Psoas muscle (tissue), 8 donors: ENCODE results near the gene ATN1. TPM values are rescaled to one million over a fixed set of nuclear protein-coding genes. Genes with fewer than 3 reads are reported as not detected.
A peak's percentile ranks its signal among the peaks of the same experiment; 100 is the strongest.

Experiments
- ATAC-seq, 4 donors: fragments of 200-7000 bp; cut with Tn5 transposase; one replicate each; pipeline ENCODE4 v1.9.1; 2020; ENCODE audit warnings: moderate library complexity in 3 of 4, mild to moderate bottlenecking in 2 of 4
- DNase-seq, 2 donors: peaks; one replicate each; pipeline ENCODE4 v3.0.0-alpha.2; 2020
- H3K27ac ChIP-seq: fragments of 200-600 bp; one replicate; pipeline ENCODE4 v1.8.0; 2022
- H3K27me3 ChIP-seq, 3 donors: fragments of 200-600 bp in 1 of 3; one replicate each; pipeline versions ENCODE4 v1.6.1 to v1.8.0; 2013 to 2022; ENCODE audit warnings: low read length in 2 of 3, mild to moderate bottlenecking in 2 of 3, moderate library complexity in 1 of 3; ENCODE audit not compliant: insufficient read depth in 3 of 3
- H3K36me3 ChIP-seq, 2 donors: fragments of 200-600 bp in 1 of 2; one replicate each; pipeline versions ENCODE4 v1.6.1 to v1.8.0; 2013 to 2022; ENCODE audit warnings: low read depth in 1 of 2, mild to moderate bottlenecking in 1 of 2, moderate library complexity in 1 of 2; ENCODE audit not compliant: insufficient read depth in 1 of 2
- H3K4me1 ChIP-seq: fragments of 200-600 bp; one replicate; pipeline ENCODE4 v1.8.0; 2022
- H3K4me3 ChIP-seq: fragments of 200-600 bp; one replicate; pipeline ENCODE4 v1.8.0; 2022; ENCODE audit warnings: mild to moderate bottlenecking
- H3K9me3 ChIP-seq: fragments of 200-600 bp; one replicate; pipeline ENCODE4 v1.8.0; 2022
- CTCF ChIP-seq: fragments of 200-600 bp; IDR thresholded peaks from one replicate; pipeline ENCODE4 v1.8.0; 2022; ENCODE audit warnings: antibody characterized with exemption
- WGBS, 3 donors: extraction: QIAGEN DNeasy Blood & Tissue Kit; methylation state at CpG; one replicate each; pipeline versions ENCODE4 v1.1.6 to v1.1.7; 2013; 5-methylcytosine and 5-hydroxymethylcytosine counted together
- intact Hi-C, 2 donors: fragments of 100-400 bp; cut with DNase I; formaldehyde crosslinking; loops; one replicate each; pipeline versions ENCODE4 v1.11.0 to v1.14.2; 2022
- polyA plus RNA-seq, 3 donors: library from polyadenylated mRNA; stranded (reverse); fragments of 200-250 nt; gene quantifications; one replicate each; pipeline ENCODE4 v1.2.3, GENCODE V29; 2013
- total RNA-seq, 4 donors: library from RNA; stranded (reverse); fragmentation: NEBNext Ultra II Directional in 2 of 4; extraction: Animal tissue kit (Norgen Biotek cat#: 25700) in 2 of 4; gene quantifications; one replicate each; pipeline versions ENCODE4 v1.2.1 to v1.2.4, GENCODE V29; 2021 to 2023
- donor health status: healthy with polysubstance abuse.
- donor health status: DM: no; HTN: no; CAD: no; lungs with moderate emphysema.
- donor health status: Bipolar disorder and iron deficiency.
- donor health status: healthy.
- donor health status: DM: yes; HTN: yes; CAD: no.
- donor health status: DM: no; HTN: no; CAD: no.
- donor health status: DM: no; HTN: no; CAD: no.
- donor health status: DM: yes; HTN: yes; CAD: no.

ATN1 gene
- total and polyA plus RNA-seq, 7 donors, result 24.9 to 55.8 (median 46.0) TPM

GRCh38 chr12:6954316-6955107 is 26.8 kb downstream of the ATN1 start:
- peak overlapping the region; percentile 4 for H3K4me3 ChIP-seq
- H3K27me3 ChIP-seq, result no peaks in the 10 kb centered on the region
- DNase-seq (no peak), ATAC-seq (no peak)
- intact Hi-C loops, result loop anchor here in 1 of 2 donors (5.0 kb wide), 1 partner anchor 78 kb away; no protein-coding TSS in a partner anchor
- no peak overlapping the region for H3K27ac ChIP-seq
- H3K9me3 ChIP-seq, result no peaks in the 10 kb centered on the region
- TF ChIP-seq CTCF, result no peak
- H3K36me3 ChIP-seq, result no peaks in the 10 kb centered on the region
- WGBS, 3 donors, result 87 to 89% (median 88%) methylated on average over 21 of the region's 21 CpGs
- no peaks in the 10 kb centered on the region for H3K4me1 ChIP-seq

GRCh38 chr12:6955108-6956020 is 27.6 kb downstream of the ATN1 start:
- Histone ChIP-seq H3K4me3 (no peak overlapping the region), H3K27me3 (no peaks in the 10 kb centered on the region), H3K36me3 (no peaks in the 10 kb centered on the region), H3K27ac (no peak overlapping the region), H3K9me3 (no peaks in the 10 kb centered on the region), H3K4me1 (no peaks in the 10 kb centered on the region)
- 87 to 91% (median 91%) methylated on average over 21 to 22 of the region's 22 CpGs for WGBS, 3 donors
- ATAC-seq, result no peak
- TF ChIP-seq CTCF, result no peak
- DNase-seq, result no peak
- intact Hi-C loops, result no loop called here

GRCh38 chr12:6956021-6956727 is 28.4 kb downstream of the ATN1 start:
- no peaks in the 10 kb centered on the region for H3K9me3 ChIP-seq
- no peak overlapping the region for H3K4me3 ChIP-seq
- no peak overlapping the region for H3K27ac ChIP-seq
- peaks cover 4% of the 10 kb centered on the region for H3K4me1 ChIP-seq
- DNase-seq (no peak), ATAC-seq (no peak)
- no peaks in the 10 kb centered on the region for H3K36me3 ChIP-seq
- WGBS, 3 donors, result 76 to 81% (median 80%) methylated on average over 28 of the region's 28 CpGs
- H3K27me3 ChIP-seq, result no peaks in the 10 kb centered on the region
- intact Hi-C loops, result no loop called here
- no peak for TF ChIP-seq CTCF

- Histone ChIP-seq H3K9me3 (no peaks in the 10 kb centered on the region), H3K36me3 (no peaks in the 10 kb centered on the region), H3K27me3 (no peaks in the 10 kb centered on the region), H3K4me1 (peaks cover 10% of the 10 kb centered on the region), H3K27ac (no peak overlapping the region), H3K4me3 (no peak overlapping the region)
- ATAC-seq, result no peak
- intact Hi-C loops, result no loop called here
- peak in 1 of 2 donors; percentile 16 for DNase-seq
- no peak for TF ChIP-seq CTCF
- WGBS, 3 donors, result 66 to 78% (median 70%) methylated on average over 20 of the region's 20 CpGs
Measured at GRCh38 chr12:6957151-6957701, 29.5 kb downstream of the ATN1 start.
